IMR-90 (cell line): Measurements from ENCODE around the gene RNASEH2B. TPM values are rescaled to one million over a fixed set of nuclear protein-coding genes. Genes with fewer than 3 reads are reported as not detected.

Experiments
- ATAC-seq: fragments of 200-7000 bp; cut with Tn5 transposase; 2 replicates; pipeline ENCODE4 v1.9.1; 2020; ENCODE audit warnings: low read depth, mild to moderate bottlenecking, moderate library complexity
- BruUV-seq: library from RNA; stranded (reverse); fragments of 400-500 nt; replicated peaks from 2 replicates; lab custom pipeline; 2021; lab: Mats Ljungman, UMichigan
- CTCF ChIA-PET: fragments of 300-600 bp; formaldehyde crosslinking; extraction: SDS; loops from one replicate; lab custom pipeline; 2021; ENCODE audit warnings: antibody characterized with exemption; lab: Yijun Ruan, JAX
- POLR2A ChIA-PET: fragments of 300-600 bp; sonication (Branson Sonifier 250); formaldehyde crosslinking; loops from one replicate; lab custom pipeline; 2022; ENCODE audit warnings: antibody characterized with exemption; ENCODE audit not compliant: unreplicated experiment; lab: Charles Lee
- DNase-seq: peaks from one replicate; pipeline ENCODE4 v3.0.0; 2013
- H2AFZ ChIP-seq: replicated peaks from 2 replicates; pipeline ENCODE3; 2013; ENCODE audit warnings: low read length, mild to moderate bottlenecking; ENCODE audit not compliant: poor library complexity
- H2AK5ac ChIP-seq: 2 replicates; pipeline ENCODE4 v1.6.1; 2013; ENCODE audit warnings: low read depth, low read length, inconsistent platforms
- H2AK9ac ChIP-seq: replicated peaks from 2 replicates; pipeline ENCODE3; 2013; ENCODE audit warnings: mild to moderate bottlenecking, low read depth, low read length, moderate library complexity; ENCODE audit not compliant: poor library complexity
- H2BK120ac ChIP-seq: 2 replicates; pipeline ENCODE4 v1.6.1; 2013; ENCODE audit warnings: low read depth, low read length, inconsistent platforms
- H2BK15ac ChIP-seq: 3 replicates; pipeline ENCODE4 v1.6.1; 2013; ENCODE audit warnings: low read depth, low read length, inconsistent platforms
- H2BK20ac ChIP-seq: 2 replicates; pipeline ENCODE4 v1.6.1; 2013; ENCODE audit warnings: low read depth, mild to moderate bottlenecking, inconsistent platforms, low read length, moderate library complexity
- H2BK5ac ChIP-seq: 2 replicates; pipeline ENCODE4 v1.6.1; 2013; ENCODE audit warnings: mild to moderate bottlenecking, low read depth, low read length, inconsistent platforms; ENCODE audit not compliant: poor library complexity, severe bottlenecking
- H3K14ac ChIP-seq: replicated peaks from 2 replicates; pipeline ENCODE4 v1.6.1; 2013; ENCODE audit warnings: low read depth, low read length, inconsistent platforms
- H3K18ac ChIP-seq: 2 replicates; pipeline ENCODE4 v1.6.1; 2013; ENCODE audit warnings: low read depth, low read length, control low read depth
- H3K23ac ChIP-seq: 2 replicates; pipeline ENCODE4 v1.6.1; 2013; ENCODE audit warnings: low read depth, low read length, inconsistent platforms
- H3K27ac ChIP-seq: 2 replicates; pipeline ENCODE4 v1.5.1; 2013; ENCODE audit warnings: mild to moderate bottlenecking, control low read depth, low read length; ENCODE audit not compliant: insufficient read depth
- H3K27me3 ChIP-seq: 2 replicates; pipeline ENCODE4 v1.6.1; 2013; ENCODE audit warnings: low read length; ENCODE audit not compliant: control insufficient read depth, insufficient read depth
- H3K36me3 ChIP-seq: 2 replicates; pipeline ENCODE4 v1.6.1; 2013; ENCODE audit warnings: low read length, mixed read lengths; ENCODE audit not compliant: control insufficient read depth, insufficient read depth
- H3K4ac ChIP-seq: 2 replicates; pipeline ENCODE4 v1.6.1; 2013; ENCODE audit warnings: low read depth, low read length, inconsistent platforms
- H3K4me1 ChIP-seq: 2 replicates; pipeline ENCODE4 v1.6.1; 2013; ENCODE audit warnings: low read length, mixed read lengths; ENCODE audit not compliant: control insufficient read depth, insufficient read depth
- H3K4me2 ChIP-seq: 2 replicates; pipeline ENCODE4 v1.6.1; 2013; ENCODE audit warnings: low read depth, mild to moderate bottlenecking, control low read depth, low read length, moderate library complexity
- H3K4me3 ChIP-seq: 2 replicates; pipeline ENCODE4 v1.5.1; 2013; ENCODE audit warnings: low read depth, mild to moderate bottlenecking, control low read depth, low read length, moderate library complexity; ENCODE audit not compliant: insufficient read depth
- H3K56ac ChIP-seq: 2 replicates; pipeline ENCODE4 v1.6.1; 2013; ENCODE audit warnings: low read length, inconsistent platforms; ENCODE audit not compliant: insufficient read depth; ENCODE audit errors: extremely low read depth
- H3K79me1 ChIP-seq, 2 experiments: 2 replicates each; pipeline ENCODE4 v1.6.1; 2013; ENCODE audit warnings: low read length in 2 of 2, inconsistent platforms in 1 of 2, low read depth in 1 of 2
- H3K9ac ChIP-seq: 2 replicates; pipeline ENCODE4 v1.6.1; 2013; ENCODE audit warnings: low read depth, low read length, control low read depth
- H3K9me1 ChIP-seq: 2 replicates; pipeline ENCODE4 v1.6.1; 2013; ENCODE audit warnings: low read length, inconsistent platforms; ENCODE audit not compliant: insufficient read depth
- H3K9me3 ChIP-seq: 2 replicates; pipeline ENCODE4 v1.6.1; 2013; ENCODE audit warnings: low read length; ENCODE audit not compliant: control insufficient read depth, insufficient read depth
- H4K20me1 ChIP-seq: 2 replicates; pipeline ENCODE4 v1.6.1; 2013; ENCODE audit warnings: low read length, inconsistent platforms; ENCODE audit not compliant: insufficient read depth
- H4K5ac ChIP-seq: 2 replicates; pipeline ENCODE4 v1.6.1; 2013; ENCODE audit warnings: mild to moderate bottlenecking, low read depth, low read length, control low read depth
- H4K8ac ChIP-seq, 2 experiments: 2 replicates each; pipeline ENCODE4 v1.6.1; 2013; ENCODE audit warnings: low read depth in 2 of 2, low read length in 2 of 2, control low read depth in 1 of 2, inconsistent platforms in 1 of 2
- H4K91ac ChIP-seq: 2 replicates; pipeline ENCODE4 v1.6.1; 2013; ENCODE audit warnings: low read depth, low read length, inconsistent platforms; ENCODE audit not compliant: insufficient read depth
- BHLHE40 ChIP-seq: fragments of 150-350 bp; IDR thresholded peaks from 2 replicates; pipeline ENCODE4 v1.6.1; 2016; ENCODE audit warnings: mild to moderate bottlenecking, low read depth, low read length
- CEBPB ChIP-seq: IDR thresholded peaks from 2 replicates; pipeline ENCODE4 v1.6.1; 2012; ENCODE audit warnings: low read depth, low read length, improper control_type of control experiment
- WGBS, 2 experiments: methylation state at CpG; one replicate each; pipeline versions ENCODE4 v1.1.5 to v1.1.7; 2013; ENCODE audit warnings: missing lambda C conversion rate in 2 of 2; ENCODE audit not compliant: insufficient read length in 1 of 2; ENCODE audit errors: extremely low coverage in 2 of 2; 5-methylcytosine and 5-hydroxymethylcytosine counted together
- dilution Hi-C: fragments of 300-500 bp; cut with HindIII; formaldehyde crosslinking; loops from one replicate; pipeline ENCODE4 v1.14.3; 2018; ENCODE audit warnings: low sequenced_read_pairs; ENCODE audit not compliant: unreplicated experiment
- in situ Hi-C: fragments of 300-500 bp; cut with MboI; formaldehyde crosslinking; loops from 3 replicates; pipeline ENCODE4 v1.14.3; 2019; ENCODE audit warnings: low sequenced_read_pairs, inconsistent platforms, mixed read lengths
- intact Hi-C: fragments of 100-400 bp; cut with micrococcal nuclease; formaldehyde crosslinking; loops from 2 replicates; pipeline ENCODE4 v1.10.0; 2022
- polyA plus RNA-seq, 3 experiments: library from polyadenylated mRNA; depleted of rRNA; stranded (reverse); fragments of >200 nt; gene quantifications; 2 replicates each; pipeline ENCODE4 v1.2.3, GENCODE V29; 2012; ENCODE audit warnings: low replicate concordance in 1 of 3
- total RNA-seq: library from RNA; depleted of rRNA; stranded (reverse); fragments of >200 nt; gene quantifications from 2 replicates; pipeline ENCODE4 v1.2.3, GENCODE V29; 2012

Gene RNASEH2B
- total and polyA plus RNA-seq, 2 of the 4 experiments (the other 2 are of a cell fraction), result 11.2 to 14.2 TPM

DNA sequence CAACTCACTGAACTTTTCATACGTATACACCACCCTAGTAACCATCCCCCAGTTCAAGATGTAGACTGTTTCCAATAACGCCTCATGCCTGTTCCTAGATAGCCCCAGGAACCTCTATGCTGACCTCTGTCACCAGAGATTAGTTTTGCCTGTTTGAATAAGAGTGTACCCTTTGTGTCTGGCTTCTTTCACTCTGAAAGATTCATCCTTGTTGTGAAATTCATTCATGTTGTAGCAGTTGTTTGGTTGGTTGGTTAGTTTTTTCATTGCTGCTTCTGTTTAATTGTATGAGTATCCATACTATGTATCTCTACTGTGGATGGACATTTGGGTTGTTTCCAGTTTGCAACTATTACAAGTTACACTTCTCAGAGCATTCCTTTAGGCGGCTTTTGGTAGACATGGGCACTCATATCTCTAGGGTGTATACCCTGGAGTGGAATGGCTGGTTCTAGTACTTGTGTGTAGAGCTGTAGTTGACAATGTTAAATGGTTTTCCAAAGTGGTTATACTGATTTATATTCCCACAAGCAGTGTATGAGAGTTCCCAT, 1.6 kb downstream of the RNASEH2B start:
- Histone ChIP-seq H3K4me2 (peak overlapping the region; percentile 68), H2AK5ac (no peak overlapping the region), H3K4me3 (no peak overlapping the region), H2BK120ac (peak overlapping the region; percentile 36), H4K20me1 (peaks cover 7% of the 10 kb centered on the region), H3K27me3 (no peaks in the 10 kb centered on the region), H3K9me3 (no peaks in the 10 kb centered on the region), H2AFZ (peak overlapping the region; percentile 16), H4K5ac (no peak overlapping the region), H2BK15ac (peak overlapping the region; percentile 25; the same call in 2 of the 3 replicates), H2BK5ac (no peak overlapping the region), H2BK20ac (no peak overlapping the region), H3K4ac (no peak overlapping the region), H3K4me1 (peaks cover 14% of the 10 kb centered on the region), H3K27ac (no peak overlapping the region), H3K9ac (peak overlapping the region; percentile 29; the same call in 1 of the 2 replicates), H3K36me3 (no peaks in the 10 kb centered on the region), H4K8ac (peak overlapping the region; percentile 45 to 89), H3K56ac (no peak overlapping the region), H2AK9ac (no peak overlapping the region), H3K79me1 (peaks cover 14 to 36% of the 10 kb centered on the region in 2 experiments; a peak in 3 of 4 replicates), H3K18ac (no peak overlapping the region), H3K23ac (peak overlapping the region; percentile 89; the same call in 1 of the 2 replicates), H3K9me1 (peaks cover 6% of the 10 kb centered on the region), H3K14ac (peak overlapping the region; percentile 75; the same call in 1 of the 2 replicates), H4K91ac (no peak overlapping the region)
- dilution Hi-C loops, result no loop called here
- ChIA-PET CTCF (interaction anchor here (0.6 to 1.5 kb wide), 13 partner anchors 9 to 1718 kb away, joined by 3 to 8 read pairs (median 3); no protein-coding TSS in a partner anchor), POLR2A (no interaction called here)
- no peak for TF ChIP-seq BHLHE40
- TF ChIP-seq CEBPB, result peak; percentile 18; the same call in 1 of the 2 replicates
- in situ Hi-C loops, result loop anchor here (25.0 kb wide), 3 partner anchors 824 to 1249 kb away; partner anchors contain the start of gene TRIM13
- BruUV-seq, result no TSS peak
- no CpG with 5 or more reads among the region's 3 CpGs for WGBS, 2 experiments
- ATAC-seq (no peak), DNase-seq (no peak)
- intact Hi-C loops, result loop anchor here (5.0 to 10.0 kb wide), 7 partner anchors 374 to 1239 kb away; partner anchors contain the start of genes SPRYD7 and TRIM13
